ENCODE data around the gene LIMA1. TPM values are rescaled to one million over a fixed set of nuclear protein-coding genes. Genes with fewer than 3 reads are reported as not detected.

The LIMA1 gene
- total RNA-seq, 1 donor from 2014 or later: 96.6 TPM

- H3K27ac Mint-ChIP-seq (ENCODE audit: unreplicated experiment): peak overlapping the region; percentile 42
- peaks cover 38% of the 10 kb centered on the region for H3K4me1 Mint-ChIP-seq (ENCODE audit: unreplicated experiment)
These were observed 42.6 kb downstream of the LIMA1 start for GRCh38 chr12:50240792-50241114.

DNA sequence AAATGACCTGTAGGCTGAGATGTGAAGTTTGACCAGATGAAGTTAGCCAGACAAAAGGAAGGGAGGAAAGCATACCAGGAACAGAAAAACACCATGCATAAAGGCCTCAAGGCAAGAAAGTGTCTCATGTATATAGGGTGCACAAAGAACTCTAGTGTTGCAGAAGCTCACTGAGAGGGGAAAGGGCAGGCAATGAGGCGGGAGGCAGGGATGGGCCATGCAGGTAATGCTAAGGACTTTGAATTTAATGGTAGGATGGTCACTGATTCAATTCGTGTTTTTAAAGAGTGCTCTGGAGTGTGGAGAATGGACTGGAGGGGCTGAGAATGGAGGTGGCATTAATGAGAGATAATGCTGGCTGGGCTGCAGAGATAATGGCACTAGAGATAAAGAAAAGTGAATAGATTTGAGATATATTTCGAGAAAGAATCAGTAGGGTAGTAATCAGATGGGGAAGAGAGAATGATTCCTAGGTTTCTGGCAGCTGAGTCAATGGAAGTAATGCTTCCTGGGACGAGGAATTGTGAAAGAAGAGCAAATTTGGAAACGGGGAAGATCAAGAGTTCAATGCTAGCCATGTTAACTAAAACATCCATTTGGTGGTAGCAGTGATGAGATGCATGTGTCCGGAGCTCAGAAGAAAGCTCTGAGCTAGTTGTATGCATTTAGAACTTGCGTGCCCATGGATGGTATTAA, 43.1 kb downstream of the LIMA1 start:
- Mint-ChIP-seq H3K4me1 (ENCODE audit: unreplicated experiment) (peaks cover 38% of the 10 kb centered on the region), H3K9me3 (ENCODE audit: unreplicated experiment) (no peaks in the 10 kb centered on the region), H3K27ac (ENCODE audit: unreplicated experiment) (peak overlapping the region; percentile 42), H3K27me3 (ENCODE audit: unreplicated experiment) (no peaks in the 10 kb centered on the region), H3K36me3 (ENCODE audit: unreplicated experiment) (no peaks in the 10 kb centered on the region), H3K4me3 (ENCODE audit: unreplicated experiment) (no peak overlapping the region)
- DNase-seq (ENCODE audit: extremely low spot score, unreplicated experiment): no peak
- TF ChIP-seq, protein P1, sequence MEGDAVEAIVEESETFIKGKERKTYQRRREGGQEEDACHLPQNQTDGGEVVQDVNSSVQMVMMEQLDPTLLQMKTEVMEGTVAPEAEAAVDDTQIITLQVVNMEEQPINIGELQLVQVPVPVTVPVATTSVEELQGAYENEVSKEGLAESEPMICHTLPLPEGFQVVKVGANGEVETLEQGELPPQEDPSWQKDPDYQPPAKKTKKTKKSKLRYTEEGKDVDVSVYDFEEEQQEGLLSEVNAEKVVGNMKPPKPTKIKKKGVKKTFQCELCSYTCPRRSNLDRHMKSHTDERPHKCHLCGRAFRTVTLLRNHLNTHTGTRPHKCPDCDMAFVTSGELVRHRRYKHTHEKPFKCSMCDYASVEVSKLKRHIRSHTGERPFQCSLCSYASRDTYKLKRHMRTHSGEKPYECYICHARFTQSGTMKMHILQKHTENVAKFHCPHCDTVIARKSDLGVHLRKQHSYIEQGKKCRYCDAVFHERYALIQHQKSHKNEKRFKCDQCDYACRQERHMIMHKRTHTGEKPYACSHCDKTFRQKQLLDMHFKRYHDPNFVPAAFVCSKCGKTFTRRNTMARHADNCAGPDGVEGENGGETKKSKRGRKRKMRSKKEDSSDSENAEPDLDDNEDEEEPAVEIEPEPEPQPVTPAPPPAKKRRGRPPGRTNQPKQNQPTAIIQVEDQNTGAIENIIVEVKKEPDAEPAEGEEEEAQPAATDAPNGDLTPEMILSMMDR (IDR thresholded peaks at IDR 0.05): no peak

More at GRCh38 chr12:50240792-50241114, 42.6 kb downstream of the LIMA1 start:
- Mint-ChIP-seq H3K36me3 (ENCODE audit: unreplicated experiment) (peaks cover 2% of the 10 kb centered on the region), H3K27me3 (ENCODE audit: unreplicated experiment) (no peaks in the 10 kb centered on the region), H3K4me3 (ENCODE audit: unreplicated experiment) (no peak overlapping the region), H3K9me3 (ENCODE audit: unreplicated experiment) (no peaks in the 10 kb centered on the region)
- TF ChIP-seq, protein P1 (IDR thresholded peaks at IDR 0.05): no peak
- no peak for DNase-seq (ENCODE audit: extremely low spot score, unreplicated experiment)

DNA sequence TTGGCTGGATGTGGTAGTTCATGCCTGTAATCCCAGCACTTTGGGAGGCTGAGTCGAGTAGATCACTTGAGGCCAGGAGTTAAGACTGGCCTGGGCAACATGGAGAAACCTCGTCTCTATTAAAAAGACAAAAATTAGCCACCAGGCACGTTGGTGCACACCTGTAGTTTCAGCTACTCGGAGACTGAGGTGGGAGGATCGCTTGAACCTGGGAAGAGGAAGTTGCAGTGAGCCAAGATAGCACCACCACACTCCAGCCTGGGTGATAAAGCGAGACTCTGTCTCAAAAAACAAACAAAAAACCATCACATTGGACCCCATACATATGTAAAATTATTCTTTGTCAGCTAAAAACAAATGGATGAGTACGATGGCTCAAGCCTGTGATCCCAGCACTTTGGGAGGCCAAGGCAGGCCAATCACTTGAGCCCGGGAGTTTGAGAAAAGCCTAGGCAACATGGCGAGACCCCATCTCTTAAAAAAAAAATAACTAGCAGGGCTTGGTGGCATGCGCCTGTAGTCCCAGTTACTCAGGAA, 43.9 kb downstream of the LIMA1 start:
- H3K36me3 Mint-ChIP-seq (ENCODE audit: unreplicated experiment): no peaks in the 10 kb centered on the region
- no peaks in the 10 kb centered on the region for H3K27me3 Mint-ChIP-seq (ENCODE audit: unreplicated experiment)
- TF ChIP-seq, protein P1 (IDR thresholded peaks at IDR 0.05): no peak
- H3K4me1 Mint-ChIP-seq (ENCODE audit: unreplicated experiment): peaks cover 38% of the 10 kb centered on the region
- no peak overlapping the region for H3K27ac Mint-ChIP-seq (ENCODE audit: unreplicated experiment)
- DNase-seq (ENCODE audit: extremely low spot score, unreplicated experiment): no peak
- no peak overlapping the region for H3K4me3 Mint-ChIP-seq (ENCODE audit: unreplicated experiment)
- no peaks in the 10 kb centered on the region for H3K9me3 Mint-ChIP-seq (ENCODE audit: unreplicated experiment)

GRCh38 chr12:50234347-50234746, 49.0 kb downstream of the LIMA1 start:
- DNase-seq (ENCODE audit: extremely low spot score, unreplicated experiment): peak; percentile 65
- no peaks in the 10 kb centered on the region for H3K27me3 Mint-ChIP-seq (ENCODE audit: unreplicated experiment)
- H3K4me1 Mint-ChIP-seq (ENCODE audit: unreplicated experiment): peaks cover 4% of the 10 kb centered on the region
- no peaks in the 10 kb centered on the region for H3K36me3 Mint-ChIP-seq (ENCODE audit: unreplicated experiment)
- no peak overlapping the region for H3K4me3 Mint-ChIP-seq (ENCODE audit: unreplicated experiment)
- TF ChIP-seq, protein P1 (IDR thresholded peaks at IDR 0.05): no peak
- no peaks in the 10 kb centered on the region for H3K9me3 Mint-ChIP-seq (ENCODE audit: unreplicated experiment)
- H3K27ac Mint-ChIP-seq (ENCODE audit: unreplicated experiment): no peak overlapping the region

DNA sequence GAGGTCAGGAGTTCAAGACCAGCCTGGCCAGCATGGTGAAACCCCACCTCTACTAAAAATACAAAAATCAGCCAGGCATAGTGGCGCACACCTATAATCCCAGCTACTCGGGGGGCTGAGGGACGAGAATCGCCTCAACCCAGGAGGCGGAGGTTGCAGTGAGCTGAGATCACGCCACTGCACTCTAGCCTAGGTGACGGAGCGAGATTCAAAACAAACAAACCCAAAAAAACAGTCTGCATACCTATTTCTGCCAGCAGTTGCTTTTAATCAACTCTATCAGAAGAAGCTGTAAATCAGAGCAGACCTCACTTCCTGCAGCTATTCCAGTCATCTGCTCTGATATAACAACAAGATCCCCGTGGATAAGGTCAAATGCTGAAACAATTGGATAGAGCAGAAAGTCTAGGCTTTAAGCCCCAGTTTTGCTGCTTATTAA, 50.5 kb downstream of the LIMA1 start:
- no peaks in the 10 kb centered on the region for H3K9me3 Mint-ChIP-seq (ENCODE audit: unreplicated experiment)
- DNase-seq (ENCODE audit: extremely low spot score, unreplicated experiment): peak; percentile 17
- TF ChIP-seq, protein P1 (IDR thresholded peaks at IDR 0.05): no peak

More for the DNA sequence above, 50.5 kb downstream of the LIMA1 start:
- no peak overlapping the region for H3K4me3 Mint-ChIP-seq (ENCODE audit: unreplicated experiment)
- no peaks in the 10 kb centered on the region for H3K27me3 Mint-ChIP-seq (ENCODE audit: unreplicated experiment)
- peaks cover 4% of the 10 kb centered on the region for H3K4me1 Mint-ChIP-seq (ENCODE audit: unreplicated experiment)
- peaks cover 3% of the 10 kb centered on the region for H3K36me3 Mint-ChIP-seq (ENCODE audit: unreplicated experiment)
- H3K27ac Mint-ChIP-seq (ENCODE audit: unreplicated experiment): no peak overlapping the region
